Stimulated activated CD8-positive, alpha-beta memory T cell treated with anti-CD3 and anti-CD28 coated beads, Interleukin-4, amount 100 ng/mL, for 24 hours (primary cell): ENCODE measurements around the gene SMYD3.
"Not testable (repeated sequence)": the region's sequence is repeated elsewhere in the genome, so short reads cannot be mapped to it uniquely, and the experiment has no call there.

Experiments
- DNase-seq: peaks from one replicate; pipeline ENCODE4 v3.0.0-alpha.2; 2020; ENCODE audit warnings: low read depth

The SMYD3 gene

GRCh38 chr1:246029616-246030015 lies 477.5 kb downstream of the SMYD3 start:
- DNase-seq: no peak

- DNase-seq: not testable (repeated sequence)
These were observed 483.0 kb downstream of the SMYD3 start for GRCh38 chr1:246024118-246024517.

GRCh38 chr1:246020211-246020954 lies 486.7 kb downstream of the SMYD3 start:
- no peak for DNase-seq

- no peak for DNase-seq
These were observed 488.9 kb downstream of the SMYD3 start for GRCh38 chr1:246018146-246018545.

GRCh38 chr1:246012341-246012740 lies 494.7 kb downstream of the SMYD3 start:
- no peak for DNase-seq

GRCh38 chr1:246010386-246010785 lies 496.7 kb downstream of the SMYD3 start:
- DNase-seq: no peak

- DNase-seq: no peak
These were observed 498.7 kb downstream of the SMYD3 start for GRCh38 chr1:246008363-246008831.

GRCh38 chr1:246005067-246005466 lies 502.0 kb downstream of the SMYD3 start:
- no peak for DNase-seq

GRCh38 chr1:246004301-246004700 lies 502.8 kb downstream of the SMYD3 start:
- DNase-seq: no peak

- no peak for DNase-seq
These were observed 503.7 kb downstream of the SMYD3 start for GRCh38 chr1:246003442-246003730.

- peak; percentile 72 for DNase-seq
These were observed 504.2 kb downstream of the SMYD3 start for GRCh38 chr1:246002725-246003441.

- DNase-seq: no peak
These were observed 505.2 kb downstream of the SMYD3 start for GRCh38 chr1:246001837-246002230.

GRCh38 chr1:246001142-246001836 lies 505.8 kb downstream of the SMYD3 start:
- no peak for DNase-seq

- DNase-seq: no peak
These were observed 506.5 kb downstream of the SMYD3 start for GRCh38 chr1:246000638-246001015.

GRCh38 chr1:245999697-246000637 lies 507.1 kb downstream of the SMYD3 start:
- DNase-seq: no peak

GRCh38 chr1:245997471-245998258 lies 509.4 kb downstream of the SMYD3 start:
- no peak for DNase-seq

- DNase-seq: no peak
These were observed 510.3 kb downstream of the SMYD3 start for GRCh38 chr1:245996811-245997210.

- DNase-seq: no peak
These were observed 511.6 kb downstream of the SMYD3 start for GRCh38 chr1:245995474-245995873.

- DNase-seq: no peak
These were observed 515.8 kb downstream of the SMYD3 start for GRCh38 chr1:245991266-245991665.

- no peak for DNase-seq
These were observed 516.6 kb downstream of the SMYD3 start for GRCh38 chr1:245990315-245991022.
